Measurements from ENCODE around the gene PTPRG. TPM values are rescaled to one million over a fixed set of nuclear protein-coding genes. Genes with fewer than 3 reads are reported as not detected.

Gene PTPRG
- total and polyA plus RNA-seq, 10 of the 15 experiments (the other 5 are each of a cell fraction or from before 2014, with no cell fraction given) = 0.29 to 20.7 (median 1.4) TPM

DNA sequence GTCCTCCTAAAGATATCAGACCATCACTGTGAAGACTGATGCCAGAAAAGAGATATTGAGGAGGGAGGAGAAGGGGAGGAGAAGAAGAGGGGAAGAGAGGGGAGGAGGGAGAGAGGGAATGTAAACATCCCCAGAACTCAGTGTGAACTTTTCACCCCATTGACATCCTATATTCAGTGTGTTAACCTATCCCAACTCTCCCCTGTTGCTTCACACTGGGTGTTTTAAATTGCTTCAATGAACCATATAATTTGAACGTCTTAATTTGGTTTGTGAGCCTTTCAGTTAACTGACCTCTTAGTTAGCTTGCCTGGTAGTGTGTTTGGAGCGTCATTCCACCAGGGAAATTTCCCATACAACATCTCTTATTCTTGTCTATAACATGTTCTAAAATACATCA lies 29.8 kb upstream of the PTPRG start:
- no peaks in the 10 kb centered on the region for H3K36me3 ChIP-seq (ENCODE audit: control insufficient read depth in 2 of 2, insufficient read depth in 2 of 2, low read length in 1 of 2)
- SMC1A ChIA-PET (ENCODE audit: uncharacterized antibody, unreplicated experiment) = interaction anchor here (0.6 to 4.5 kb wide), 18 partner anchors 8 to 657 kb away, joined by 3 to 42 read pairs (median 10); no protein-coding TSS in a partner anchor
- no peaks in the 10 kb centered on the region for H4K20me1 ChIP-seq (ENCODE audit: control insufficient read depth, insufficient read depth)
- no peak for DNase-seq (ENCODE audit: low read depth, low spot score)
- BruUV-seq (replicated peaks) = no TSS peak
- CTCF ChIA-PET = interaction anchor here (0.7 to 5.5 kb wide), 12 partner anchors 11 to 656 kb away, joined by 4 to 51 read pairs (median 25); no protein-coding TSS in a partner anchor
- no peak overlapping the region for H3K4me2 ChIP-seq (ENCODE audit: control insufficient read depth, insufficient read depth)
- 4% methylated on average over 2 of the region's 2 CpGs for WGBS (ENCODE audit: insufficient coverage, insufficient replicate concordance, low lambda C conversion rate, missing lambda C conversion rate)
- H3K79me2 ChIP-seq (ENCODE audit: control insufficient read depth, insufficient read depth, low read length) = no peaks in the 10 kb centered on the region
- intact Hi-C loops (cut with micrococcal nuclease; ENCODE audit: unreplicated experiment) = loop anchor here (10.0 kb wide), 1 partner anchor 147 kb away; no protein-coding TSS in a partner anchor
- no peak overlapping the region for H2AFZ ChIP-seq (ENCODE audit: control insufficient read depth, low read depth, low read length)
- ATAC-seq = no peak
- POLR2A ChIA-PET = interaction anchor here (0.9 kb wide), 1 partner anchor 30 kb away, joined by 3 read pairs; the partner anchor contains the start of gene PTPRG
- no peaks in the 10 kb centered on the region for H3K9me3 ChIP-seq (replicated peaks; ENCODE audit: control insufficient read depth, insufficient read depth, low read length)
- no peak for FAIRE-seq
- no peak overlapping the region for H3K4me3 ChIP-seq
- no peaks in the 10 kb centered on the region for H3K27me3 ChIP-seq (replicated peaks in 1 of 2; ENCODE audit: control insufficient read depth in 2 of 2, insufficient read depth in 2 of 2, low read length in 1 of 2)
- H3K9ac ChIP-seq (ENCODE audit: control insufficient read depth, insufficient read depth, low read length) = no peak overlapping the region
- H3K27ac ChIP-seq (ENCODE audit: control insufficient read depth, insufficient read depth) = no peak overlapping the region
- no peaks in the 10 kb centered on the region for H3K4me1 ChIP-seq (ENCODE audit: control insufficient read depth, insufficient read depth, low read length)
- RAD21 ChIA-PET (ENCODE audit: unreplicated experiment) = interaction anchor here (1.1 to 3.5 kb wide), 6 partner anchors 9 to 777 kb away, joined by 3 to 29 read pairs (median 8); no protein-coding TSS in a partner anchor
- in situ Hi-C loops (cut with MboI) = no loop called here
- TF ChIP-seq GATAD2B (conservative IDR thresholded peaks at IDR 0.05; ENCODE audit: low read depth) (no peak), FOXK2 (IDR thresholded peaks at IDR 0.05) (no peak), NBN (IDR thresholded peaks at IDR 0.05) (no peak), MYB (IDR thresholded peaks at IDR 0.05; ENCODE audit: borderline replicate concordance, low read depth, low read length) (no peak), ZZZ3 (IDR thresholded peaks at IDR 0.05; ENCODE audit: control insufficient read depth, insufficient read length, low read depth) (no peak), NFXL1 (IDR thresholded peaks at IDR 0.05; ENCODE audit: borderline replicate concordance) (no peak), KAT2A (conservative IDR thresholded peaks at IDR 0.05; ENCODE audit: control insufficient read depth, low read depth, low read length) (no peak), ZNF217 (IDR thresholded peaks at IDR 0.05) (no peak), MEF2A (IDR thresholded peaks at IDR 0.05; ENCODE audit: insufficient read depth, low read depth, low read length) (no peak), HCFC1 (IDR thresholded peaks at IDR 0.05; ENCODE audit: low read length) (no peak), PAX5 (IDR thresholded peaks at IDR 0.05; ENCODE audit: borderline replicate concordance, low read depth, low read length) (no peak), SP1 (IDR thresholded peaks at IDR 0.05; ENCODE audit: low read depth, low read length) (no peak), SREBF1 (IDR thresholded peaks at IDR 0.05; ENCODE audit: low read length) (no peak)
- TF ChIP-seq, protein P1, sequence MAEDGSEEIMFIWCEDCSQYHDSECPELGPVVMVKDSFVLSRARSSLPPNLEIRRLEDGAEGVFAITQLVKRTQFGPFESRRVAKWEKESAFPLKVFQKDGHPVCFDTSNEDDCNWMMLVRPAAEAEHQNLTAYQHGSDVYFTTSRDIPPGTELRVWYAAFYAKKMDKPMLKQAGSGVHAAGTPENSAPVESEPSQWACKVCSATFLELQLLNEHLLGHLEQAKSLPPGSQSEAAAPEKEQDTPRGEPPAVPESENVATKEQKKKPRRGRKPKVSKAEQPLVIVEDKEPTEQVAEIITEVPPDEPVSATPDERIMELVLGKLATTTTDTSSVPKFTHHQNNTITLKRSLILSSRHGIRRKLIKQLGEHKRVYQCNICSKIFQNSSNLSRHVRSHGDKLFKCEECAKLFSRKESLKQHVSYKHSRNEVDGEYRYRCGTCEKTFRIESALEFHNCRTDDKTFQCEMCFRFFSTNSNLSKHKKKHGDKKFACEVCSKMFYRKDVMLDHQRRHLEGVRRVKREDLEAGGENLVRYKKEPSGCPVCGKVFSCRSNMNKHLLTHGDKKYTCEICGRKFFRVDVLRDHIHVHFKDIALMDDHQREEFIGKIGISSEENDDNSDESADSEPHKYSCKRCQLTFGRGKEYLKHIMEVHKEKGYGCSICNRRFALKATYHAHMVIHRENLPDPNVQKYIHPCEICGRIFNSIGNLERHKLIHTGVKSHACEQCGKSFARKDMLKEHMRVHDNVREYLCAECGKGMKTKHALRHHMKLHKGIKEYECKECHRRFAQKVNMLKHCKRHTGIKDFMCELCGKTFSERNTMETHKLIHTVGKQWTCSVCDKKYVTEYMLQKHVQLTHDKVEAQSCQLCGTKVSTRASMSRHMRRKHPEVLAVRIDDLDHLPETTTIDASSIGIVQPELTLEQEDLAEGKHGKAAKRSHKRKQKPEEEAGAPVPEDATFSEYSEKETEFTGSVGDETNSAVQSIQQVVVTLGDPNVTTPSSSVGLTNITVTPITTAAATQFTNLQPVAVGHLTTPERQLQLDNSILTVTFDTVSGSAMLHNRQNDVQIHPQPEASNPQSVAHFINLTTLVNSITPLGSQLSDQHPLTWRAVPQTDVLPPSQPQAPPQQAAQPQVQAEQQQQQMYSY (CRISPR knock-in tag; IDR thresholded peaks at IDR 0.05) = no peak
- TF ChIP-seq, protein P2, sequence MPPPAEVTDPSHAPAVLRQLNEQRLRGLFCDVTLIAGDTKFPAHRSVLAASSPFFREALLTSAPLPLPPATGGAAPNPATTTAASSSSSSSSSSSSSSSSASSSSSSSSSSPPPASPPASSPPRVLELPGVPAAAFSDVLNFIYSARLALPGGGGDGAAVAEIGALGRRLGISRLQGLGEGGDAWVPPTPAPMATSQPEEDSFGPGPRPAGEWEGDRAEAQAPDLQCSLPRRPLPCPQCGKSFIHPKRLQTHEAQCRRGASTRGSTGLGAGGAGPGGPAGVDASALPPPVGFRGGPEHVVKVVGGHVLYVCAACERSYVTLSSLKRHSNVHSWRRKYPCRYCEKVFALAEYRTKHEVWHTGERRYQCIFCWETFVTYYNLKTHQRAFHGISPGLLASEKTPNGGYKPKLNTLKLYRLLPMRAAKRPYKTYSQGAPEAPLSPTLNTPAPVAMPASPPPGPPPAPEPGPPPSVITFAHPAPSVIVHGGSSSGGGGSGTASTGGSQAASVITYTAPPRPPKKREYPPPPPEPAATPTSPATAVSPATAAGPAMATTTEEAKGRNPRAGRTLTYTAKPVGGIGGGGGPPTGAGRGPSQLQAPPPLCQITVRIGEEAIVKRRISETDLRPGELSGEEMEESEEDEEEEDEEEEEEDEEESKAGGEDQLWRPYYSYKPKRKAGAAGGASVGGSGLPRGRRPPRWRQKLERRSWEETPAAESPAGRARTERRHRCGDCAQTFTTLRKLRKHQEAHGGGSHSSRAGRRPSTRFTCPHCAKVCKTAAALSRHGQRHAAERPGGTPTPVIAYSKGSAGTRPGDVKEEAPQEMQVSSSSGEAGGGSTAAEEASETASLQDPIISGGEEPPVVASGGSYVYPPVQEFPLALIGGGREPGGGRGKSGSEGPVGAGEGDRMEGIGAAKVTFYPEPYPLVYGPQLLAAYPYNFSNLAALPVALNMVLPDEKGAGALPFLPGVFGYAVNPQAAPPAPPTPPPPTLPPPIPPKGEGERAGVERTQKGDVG (CRISPR knock-in tag; IDR thresholded peaks at IDR 0.05) = no peak
- TF ChIP-seq, protein P3, sequence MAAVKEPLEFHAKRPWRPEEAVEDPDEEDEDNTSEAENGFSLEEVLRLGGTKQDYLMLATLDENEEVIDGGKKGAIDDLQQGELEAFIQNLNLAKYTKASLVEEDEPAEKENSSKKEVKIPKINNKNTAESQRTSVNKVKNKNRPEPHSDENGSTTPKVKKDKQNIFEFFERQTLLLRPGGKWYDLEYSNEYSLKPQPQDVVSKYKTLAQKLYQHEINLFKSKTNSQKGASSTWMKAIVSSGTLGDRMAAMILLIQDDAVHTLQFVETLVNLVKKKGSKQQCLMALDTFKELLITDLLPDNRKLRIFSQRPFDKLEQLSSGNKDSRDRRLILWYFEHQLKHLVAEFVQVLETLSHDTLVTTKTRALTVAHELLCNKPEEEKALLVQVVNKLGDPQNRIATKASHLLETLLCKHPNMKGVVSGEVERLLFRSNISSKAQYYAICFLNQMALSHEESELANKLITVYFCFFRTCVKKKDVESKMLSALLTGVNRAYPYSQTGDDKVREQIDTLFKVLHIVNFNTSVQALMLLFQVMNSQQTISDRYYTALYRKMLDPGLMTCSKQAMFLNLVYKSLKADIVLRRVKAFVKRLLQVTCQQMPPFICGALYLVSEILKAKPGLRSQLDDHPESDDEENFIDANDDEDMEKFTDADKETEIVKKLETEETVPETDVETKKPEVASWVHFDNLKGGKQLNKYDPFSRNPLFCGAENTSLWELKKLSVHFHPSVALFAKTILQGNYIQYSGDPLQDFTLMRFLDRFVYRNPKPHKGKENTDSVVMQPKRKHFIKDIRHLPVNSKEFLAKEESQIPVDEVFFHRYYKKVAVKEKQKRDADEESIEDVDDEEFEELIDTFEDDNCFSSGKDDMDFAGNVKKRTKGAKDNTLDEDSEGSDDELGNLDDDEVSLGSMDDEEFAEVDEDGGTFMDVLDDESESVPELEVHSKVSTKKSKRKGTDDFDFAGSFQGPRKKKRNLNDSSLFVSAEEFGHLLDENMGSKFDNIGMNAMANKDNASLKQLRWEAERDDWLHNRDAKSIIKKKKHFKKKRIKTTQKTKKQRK (IDR thresholded peaks at IDR 0.05; ENCODE audit: low read depth, low read length) = no peak
